ENCODE results near the gene B4GALT3. TPM values are rescaled to one million over a fixed set of nuclear protein-coding genes. Genes with fewer than 3 reads are reported as not detected.
A peak's percentile ranks its signal among the peaks of the same experiment; 100 is the strongest.
"Not testable (repeated sequence)": the region's sequence is repeated elsewhere in the genome, so short reads cannot be mapped to it uniquely, and the experiment has no call there.

Gene B4GALT3
- total and polyA plus RNA-seq, 12 donors: 21.9 to 38.8 (median 29.8) TPM

- Histone ChIP-seq H3K36me3 (replicated peaks in 1 of 2) (peaks cover 0 to 23% of the 10 kb centered on the region in 2 donors), H3K4me3 (peak within 1 kb of the TSS in 3 of 4 donors; percentile 37 to 57 (median 51)), H3K27me3 (no peaks in the 10 kb centered on the region), H3K4me1 (replicated peaks in 1 of 2) (peaks cover 5 to 23% of the 10 kb centered on the region in 2 donors), H3K27ac (peak within 1 kb of the TSS in 4 of 5 donors; percentile 14 to 60 (median 36)), H3K9me3 (replicated peaks in 1 of 3) (no peaks in the 10 kb centered on the region)
- WGBS, 4 donors: 7 to 12% (median 8%) methylated on average over 15 to 16 of the region's 16 CpGs
- intact Hi-C loops (cut with DNase I): loop anchor here (5.0 to 10.0 kb wide), 5 partner anchors 62 to 157 kb away; partner anchors contain the start of gene CFAP126 (in 1 of the 2)
- TF ChIP-seq CTCF (IDR thresholded peaks at IDR 0.05): peak; percentile 23 to 69 (median 59)
- TF ChIP-seq POLR2A (IDR thresholded peaks at IDR 0.05): peak in 1 of 2 donors; percentile 12
- peak; percentile 86 to 98 (median 96) for DNase-seq
These were observed 48.4 kb upstream of the B4GALT3 start, which contains the start of gene TOMM40L for GRCh38 chr1:161225534-161226319. Gene TOMM40L, plus strand, starts transcription at chr1:161226060. Its CDS starts 430 bp downstream, at chr1:161226490.

GRCh38 chr1:161225178-161225533, 47.8 kb upstream of the B4GALT3 start:
- intact Hi-C loops (cut with DNase I): loop anchor here (5.0 to 10.0 kb wide), 5 partner anchors 62 to 157 kb away; partner anchors contain the start of gene CFAP126 (in 1 of the 2)
- Histone ChIP-seq H3K36me3 (replicated peaks in 1 of 2) (peaks cover 0 to 18% of the 10 kb centered on the region in 2 donors), H3K27ac (peak overlapping the region in 4 of 5 donors; percentile 14 to 60 (median 36)), H3K4me3 (no peak overlapping the region), H3K4me1 (replicated peaks in 1 of 2) (peaks cover 5 to 23% of the 10 kb centered on the region in 2 donors), H3K9me3 (replicated peaks in 1 of 3) (no peaks in the 10 kb centered on the region), H3K27me3 (no peaks in the 10 kb centered on the region)
- 65 to 77% (median 74%) methylated on average over 7 of the region's 7 CpGs for WGBS, 4 donors
- DNase-seq: no peak
- no peak for TF ChIP-seq POLR2A (IDR thresholded peaks at IDR 0.05)
- TF ChIP-seq CTCF (IDR thresholded peaks at IDR 0.05): no peak

GRCh38 chr1:161224695-161225087, 47.4 kb upstream of the B4GALT3 start:
- intact Hi-C loops (cut with DNase I): loop anchor here (5.0 to 10.0 kb wide), 5 partner anchors 63 to 158 kb away; partner anchors contain the start of gene CFAP126 (in 1 of the 2)
- not testable (repeated sequence) for DNase-seq
- peak overlapping the region in 1 of 5 donors; percentile 60 for H3K27ac ChIP-seq

GRCh38 chr1:161223805-161224694, 46.7 kb upstream of the B4GALT3 start:
- intact Hi-C loops (cut with DNase I): loop anchor here in 1 of 2 donors (10.0 kb wide), 2 partner anchors 71 to 151 kb away; no protein-coding TSS in a partner anchor
- no peak overlapping the region for H3K4me3 ChIP-seq
- 87 to 91% (median 90%) methylated on average over 7 of the region's 7 CpGs for WGBS, 4 donors
- H3K4me1 ChIP-seq (replicated peaks in 1 of 2): peaks cover 5 to 23% of the 10 kb centered on the region in 2 donors
- no peaks in the 10 kb centered on the region for H3K27me3 ChIP-seq
- no peak for TF ChIP-seq CTCF (IDR thresholded peaks at IDR 0.05)
- no peak for TF ChIP-seq POLR2A (IDR thresholded peaks at IDR 0.05)
- no peak overlapping the region for H3K27ac ChIP-seq
- DNase-seq: no peak
- H3K36me3 ChIP-seq (replicated peaks in 1 of 2): peaks cover 0 to 9% of the 10 kb centered on the region in 2 donors
- H3K9me3 ChIP-seq (replicated peaks in 1 of 3): no peaks in the 10 kb centered on the region

More at GRCh38 chr1:161224695-161225087, 47.4 kb upstream of the B4GALT3 start:
- not testable (repeated sequence) for H3K4me3 ChIP-seq; H3K27me3 ChIP-seq; H3K9me3 ChIP-seq (replicated peaks in 1 of 3)
- Histone ChIP-seq H3K4me1 (replicated peaks in 1 of 2) (peaks cover 5 to 23% of the 10 kb centered on the region in 2 donors), H3K36me3 (replicated peaks in 1 of 2) (peaks cover 0 to 14% of the 10 kb centered on the region in 2 donors)
- 84 to 91% (median 90%) methylated on average over 13 of the region's 13 CpGs for WGBS, 4 donors
